C4-2B (cell line): ENCODE measurements around the gene VPS13D.

Experiments
- ZFX ChIP-seq: fragments of 450-650 bp; IDR thresholded peaks from 2 replicates; pipeline ENCODE4 v1.6.1; 2017
- TF ChIP-seq, protein P1 (sequence below): fragments of 450-650 bp; conservative IDR thresholded peaks from 2 replicates; pipeline ENCODE4 v1.5.1; 2017; ENCODE audit warnings: mild to moderate bottlenecking

DNA sequence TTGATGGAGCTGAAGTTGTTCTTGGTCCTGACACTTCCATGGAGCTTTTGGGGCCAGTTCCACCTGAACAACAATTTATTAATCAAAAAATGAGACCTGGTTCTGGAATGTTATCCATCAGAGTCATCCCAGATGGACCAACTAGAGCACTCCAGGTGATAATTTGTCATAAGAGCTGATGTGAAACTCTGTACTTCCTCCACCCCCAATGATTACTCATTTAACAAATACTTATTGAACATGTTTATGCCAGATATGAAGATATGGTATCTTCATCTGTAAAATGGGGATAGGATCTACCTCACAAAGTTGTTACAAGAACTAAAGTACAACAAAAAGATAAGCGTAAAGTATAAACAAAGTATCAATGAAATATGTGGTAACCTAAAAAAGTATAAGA is 153.2 kb downstream of the VPS13D start:
- TF ChIP-seq, protein P1, sequence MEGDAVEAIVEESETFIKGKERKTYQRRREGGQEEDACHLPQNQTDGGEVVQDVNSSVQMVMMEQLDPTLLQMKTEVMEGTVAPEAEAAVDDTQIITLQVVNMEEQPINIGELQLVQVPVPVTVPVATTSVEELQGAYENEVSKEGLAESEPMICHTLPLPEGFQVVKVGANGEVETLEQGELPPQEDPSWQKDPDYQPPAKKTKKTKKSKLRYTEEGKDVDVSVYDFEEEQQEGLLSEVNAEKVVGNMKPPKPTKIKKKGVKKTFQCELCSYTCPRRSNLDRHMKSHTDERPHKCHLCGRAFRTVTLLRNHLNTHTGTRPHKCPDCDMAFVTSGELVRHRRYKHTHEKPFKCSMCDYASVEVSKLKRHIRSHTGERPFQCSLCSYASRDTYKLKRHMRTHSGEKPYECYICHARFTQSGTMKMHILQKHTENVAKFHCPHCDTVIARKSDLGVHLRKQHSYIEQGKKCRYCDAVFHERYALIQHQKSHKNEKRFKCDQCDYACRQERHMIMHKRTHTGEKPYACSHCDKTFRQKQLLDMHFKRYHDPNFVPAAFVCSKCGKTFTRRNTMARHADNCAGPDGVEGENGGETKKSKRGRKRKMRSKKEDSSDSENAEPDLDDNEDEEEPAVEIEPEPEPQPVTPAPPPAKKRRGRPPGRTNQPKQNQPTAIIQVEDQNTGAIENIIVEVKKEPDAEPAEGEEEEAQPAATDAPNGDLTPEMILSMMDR, result no peak
- TF ChIP-seq ZFX, result no peak
